ENCODE measurements around the gene KLHDC9.

Gene KLHDC9

DNA sequence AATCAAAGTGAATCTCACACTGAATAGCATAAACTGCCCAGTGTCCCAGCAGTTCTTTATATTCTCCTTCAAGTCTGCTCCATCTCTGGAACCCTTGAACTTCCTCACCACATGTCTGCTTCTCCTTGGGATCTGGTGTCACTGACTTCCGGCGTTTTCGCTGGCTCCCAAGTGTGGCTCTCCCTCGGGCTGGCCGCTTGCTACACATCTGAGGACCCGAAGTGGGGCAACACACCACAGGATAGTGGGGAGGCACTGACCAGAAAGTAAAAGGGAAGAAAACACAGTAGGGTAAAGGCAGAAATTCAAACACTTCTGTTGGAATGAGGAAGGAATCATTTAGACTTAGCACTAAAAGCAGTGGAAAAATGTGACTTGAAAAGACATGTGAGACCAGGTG lies 24.8 kb downstream of the KLHDC9 start:
- no peak for TF ChIP-seq ZFX (IDR thresholded peaks at IDR 0.05; ENCODE audit: borderline replicate concordance)
- TF ChIP-seq, protein P1, sequence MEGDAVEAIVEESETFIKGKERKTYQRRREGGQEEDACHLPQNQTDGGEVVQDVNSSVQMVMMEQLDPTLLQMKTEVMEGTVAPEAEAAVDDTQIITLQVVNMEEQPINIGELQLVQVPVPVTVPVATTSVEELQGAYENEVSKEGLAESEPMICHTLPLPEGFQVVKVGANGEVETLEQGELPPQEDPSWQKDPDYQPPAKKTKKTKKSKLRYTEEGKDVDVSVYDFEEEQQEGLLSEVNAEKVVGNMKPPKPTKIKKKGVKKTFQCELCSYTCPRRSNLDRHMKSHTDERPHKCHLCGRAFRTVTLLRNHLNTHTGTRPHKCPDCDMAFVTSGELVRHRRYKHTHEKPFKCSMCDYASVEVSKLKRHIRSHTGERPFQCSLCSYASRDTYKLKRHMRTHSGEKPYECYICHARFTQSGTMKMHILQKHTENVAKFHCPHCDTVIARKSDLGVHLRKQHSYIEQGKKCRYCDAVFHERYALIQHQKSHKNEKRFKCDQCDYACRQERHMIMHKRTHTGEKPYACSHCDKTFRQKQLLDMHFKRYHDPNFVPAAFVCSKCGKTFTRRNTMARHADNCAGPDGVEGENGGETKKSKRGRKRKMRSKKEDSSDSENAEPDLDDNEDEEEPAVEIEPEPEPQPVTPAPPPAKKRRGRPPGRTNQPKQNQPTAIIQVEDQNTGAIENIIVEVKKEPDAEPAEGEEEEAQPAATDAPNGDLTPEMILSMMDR (IDR thresholded peaks at IDR 0.05) = no peak
- H3K27ac ChIP-seq = no peak overlapping the region

DNA sequence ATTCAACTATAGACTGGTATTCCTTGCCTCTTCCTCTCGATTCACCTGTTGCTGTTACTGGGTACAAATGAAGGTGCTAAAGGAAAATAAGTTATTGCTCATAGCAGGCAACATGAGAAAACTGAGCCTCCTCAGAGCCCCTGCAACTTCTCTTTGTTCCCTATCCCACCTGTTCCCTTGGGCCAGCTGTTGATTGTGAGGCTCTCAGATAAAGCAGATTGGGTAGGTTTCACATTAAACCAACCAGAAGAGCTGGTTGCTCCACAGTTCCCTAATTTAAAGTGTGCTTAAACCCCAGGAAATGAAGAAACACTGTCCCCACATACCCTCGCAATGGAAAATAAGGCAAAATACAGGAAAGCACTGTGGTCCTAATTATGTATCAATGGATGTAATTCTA lies 29.5 kb downstream of the KLHDC9 start:
- no peak overlapping the region for H3K27ac ChIP-seq
- TF ChIP-seq, protein P1 (IDR thresholded peaks at IDR 0.05) = no peak
- no peak for TF ChIP-seq ZFX (IDR thresholded peaks at IDR 0.05; ENCODE audit: borderline replicate concordance)

DNA sequence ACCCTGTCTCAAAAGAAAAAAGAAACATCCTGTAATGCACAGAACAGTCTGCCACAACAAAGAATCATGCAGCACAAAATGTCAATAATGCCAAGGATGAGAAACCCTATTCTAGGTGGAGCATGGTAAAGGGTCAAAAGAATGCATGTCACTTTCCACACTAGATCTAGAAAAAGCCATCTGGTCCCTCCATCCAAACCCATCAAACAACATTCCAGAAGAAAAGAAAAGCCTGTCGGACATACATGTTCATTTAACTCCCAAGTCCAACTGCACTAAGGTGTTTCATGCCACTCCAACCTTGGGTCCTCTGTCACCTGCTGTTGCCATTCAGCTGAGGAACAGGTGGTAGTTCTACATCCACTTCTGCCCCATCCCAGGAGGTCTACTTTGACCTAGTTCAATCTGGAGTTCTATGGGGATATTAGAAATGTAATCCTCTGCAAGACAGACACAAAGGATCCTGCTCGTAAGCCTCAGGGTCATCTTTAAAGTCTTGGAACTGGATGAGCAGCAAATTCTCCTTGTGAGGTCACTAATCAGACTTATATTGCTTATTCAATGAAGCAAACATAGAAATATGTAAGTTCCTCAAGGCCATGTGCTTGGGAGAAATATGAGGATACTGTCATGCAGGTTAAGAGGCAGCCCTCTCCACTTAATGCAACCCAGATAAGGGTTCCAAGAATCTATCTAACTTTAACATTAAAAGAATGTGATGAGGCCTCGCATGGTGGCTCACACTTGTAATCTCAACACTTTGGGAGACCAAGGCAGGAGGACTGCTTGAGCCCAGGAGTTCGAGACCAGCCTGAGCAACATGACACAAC lies 30.6 kb downstream of the KLHDC9 start:
- TF ChIP-seq, protein P1 (IDR thresholded peaks at IDR 0.05) = no peak
- TF ChIP-seq ZFX (IDR thresholded peaks at IDR 0.05; ENCODE audit: borderline replicate concordance) = no peak
- no peak overlapping the region for H3K27ac ChIP-seq

DNA sequence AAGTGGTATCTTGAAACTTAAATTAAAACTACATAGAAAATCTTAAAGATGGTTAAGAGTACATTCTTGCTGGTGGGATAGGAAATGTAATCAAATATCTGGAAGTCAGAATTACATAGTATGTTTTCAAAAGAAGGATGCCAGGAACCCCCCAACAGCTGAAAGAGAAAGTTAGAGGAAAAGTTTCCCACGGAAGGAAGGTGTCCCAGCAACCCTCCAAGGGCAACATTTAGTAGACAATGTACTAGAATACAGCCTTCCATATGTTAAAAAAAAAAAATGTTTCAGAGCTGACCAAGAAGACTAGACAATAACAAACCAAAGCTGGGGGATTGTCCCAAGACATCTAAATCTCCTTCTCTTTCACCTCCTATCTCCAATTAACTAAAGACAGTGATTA lies 32.1 kb downstream of the KLHDC9 start:
- TF ChIP-seq, protein P1 (IDR thresholded peaks at IDR 0.05) = no peak
- TF ChIP-seq ZFX (IDR thresholded peaks at IDR 0.05; ENCODE audit: borderline replicate concordance) = no peak
- peak overlapping the region; percentile 99; the same call in 1 of the 2 replicates for H3K27ac ChIP-seq

DNA sequence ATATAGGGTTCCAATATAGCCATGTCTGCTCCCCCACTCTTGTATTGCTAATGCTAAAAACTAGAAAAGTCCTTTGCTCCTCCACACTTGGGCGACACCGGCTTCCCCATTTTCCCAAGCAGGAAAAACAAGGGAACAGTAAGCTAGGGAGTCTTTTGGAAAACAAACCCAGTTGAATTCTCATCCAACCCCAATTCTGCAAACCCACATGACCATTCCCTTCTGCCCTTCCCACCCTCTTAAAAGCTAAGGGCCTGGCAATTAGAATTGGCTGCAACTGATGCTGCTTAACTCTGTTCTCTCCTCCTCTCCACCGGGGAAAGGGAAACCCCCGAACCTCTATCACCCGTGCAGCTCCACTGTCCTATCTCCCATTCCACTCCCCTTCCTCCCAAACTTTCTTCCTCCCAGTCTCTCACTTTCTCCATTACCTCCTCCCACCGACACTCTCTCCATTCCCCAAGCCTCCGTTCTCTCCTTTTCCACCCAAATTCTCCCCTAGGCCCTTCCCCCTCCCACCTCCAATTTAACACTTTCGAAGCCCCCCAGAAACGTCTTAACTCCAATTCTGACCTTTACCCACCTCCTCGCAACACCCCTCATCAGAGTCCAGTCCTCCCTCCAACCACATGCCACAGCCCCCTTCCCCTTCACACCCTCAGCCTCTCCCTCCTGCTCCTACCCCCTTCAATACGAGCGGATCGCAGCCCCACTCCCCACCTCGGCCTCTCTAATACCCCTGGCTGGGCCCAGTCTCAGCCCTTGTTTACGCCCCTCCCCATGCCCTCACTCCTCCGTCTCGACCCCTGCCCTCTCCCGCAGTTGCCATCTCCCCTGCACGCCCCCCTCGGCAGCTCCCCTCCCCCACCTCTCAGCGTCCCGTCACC lies 33.6 kb downstream of the KLHDC9 start:
- TF ChIP-seq, protein P1 (IDR thresholded peaks at IDR 0.05) = no peak
- no peak for TF ChIP-seq ZFX (IDR thresholded peaks at IDR 0.05; ENCODE audit: borderline replicate concordance)
- peak overlapping the region; percentile 99 for H3K27ac ChIP-seq

DNA sequence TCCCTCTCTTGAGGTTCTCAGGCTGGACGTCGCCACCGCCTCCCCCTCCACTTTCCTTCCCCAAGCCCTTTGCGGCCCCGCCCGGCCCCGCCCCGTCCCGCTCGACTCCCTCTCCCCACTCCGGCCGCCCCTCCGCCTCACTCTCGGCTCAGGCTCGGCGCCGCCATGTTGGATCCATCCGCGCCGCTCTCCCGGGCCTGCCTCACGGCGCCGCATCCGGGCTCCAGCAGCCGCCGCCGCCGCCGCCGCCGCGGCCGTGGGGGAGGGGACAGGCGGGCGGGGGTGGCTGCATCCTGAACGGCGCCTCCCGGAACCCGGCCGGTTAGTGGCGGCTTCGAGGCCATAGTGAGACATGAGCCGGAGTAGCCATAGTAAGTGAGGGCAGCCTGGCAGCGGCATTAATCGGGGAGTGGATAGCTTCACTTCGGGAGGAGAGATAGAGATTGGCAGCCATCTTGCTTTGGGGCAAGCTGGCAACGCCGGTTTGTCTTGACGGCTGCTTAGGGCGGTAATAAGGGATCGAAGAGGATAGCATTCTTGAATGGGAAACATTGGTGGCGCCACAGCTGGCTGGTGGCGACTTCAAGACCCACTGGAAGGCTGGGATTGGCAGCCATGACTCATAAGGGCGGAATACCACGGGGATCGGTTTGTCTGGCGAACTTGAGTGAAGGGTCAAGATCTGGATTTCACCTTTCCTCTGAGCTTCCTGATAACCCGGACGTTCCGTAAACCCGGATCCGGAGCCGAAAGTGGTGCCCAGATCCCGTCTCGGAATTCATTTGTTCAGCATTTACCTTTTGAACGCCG lies 34.5 kb downstream of the KLHDC9 start, which contains the start of gene DEDD:
DEDD (minus strand) TSS at position 258 of the 810 bp plus-strand sequence. CDS start 8,205 bp downstream, outside the sequence.
- TF ChIP-seq, protein P1 (IDR thresholded peaks at IDR 0.05) = peak; percentile 43
- TF ChIP-seq ZFX (IDR thresholded peaks at IDR 0.05; ENCODE audit: borderline replicate concordance) = no peak
- peak within 1 kb of the TSS; percentile 99 for H3K27ac ChIP-seq
